Mesothelial cell of epicardium (in vitro differentiated cells): Measurements from ENCODE around the gene JAKMIP2. TPM values are rescaled to one million over a fixed set of nuclear protein-coding genes. Genes with fewer than 3 reads are reported as not detected.

ENCODE experiments used
- DNase-seq, 2 experiments: peaks; one replicate each; pipeline ENCODE4 v3.0.0; 2021; ENCODE audit warnings: low spot score in 2 of 2; ENCODE audit not compliant: unreplicated experiment in 2 of 2
- H3K27ac Mint-ChIP-seq: 2 replicates; pipeline ENCODE4 v1.8.0; 2021; ENCODE audit warnings: mixed read lengths
- H3K27me3 Mint-ChIP-seq: 2 replicates; pipeline ENCODE4 v1.8.0; 2021; ENCODE audit warnings: low read depth, mixed read lengths
- H3K36me3 Mint-ChIP-seq: 2 replicates; pipeline ENCODE4 v1.8.0; 2021; ENCODE audit warnings: mixed read lengths
- H3K4me1 Mint-ChIP-seq: 2 replicates; pipeline ENCODE4 v1.8.0; 2021; ENCODE audit warnings: mixed read lengths
- H3K4me3 Mint-ChIP-seq: 2 replicates; pipeline ENCODE4 v1.8.0; 2021; ENCODE audit warnings: mild to moderate bottlenecking, moderate library complexity, mixed read lengths
- H3K9me3 Mint-ChIP-seq: 2 replicates; pipeline ENCODE4 v1.8.0; 2021; ENCODE audit warnings: mixed read lengths
- CTCF ChIP-seq: fragments of 200-600 bp; sonication (generic); IDR thresholded peaks from one replicate; pipeline ENCODE4 v1.5.0; 2021; ENCODE audit warnings: antibody characterized with exemption; ENCODE audit not compliant: unreplicated experiment
- total RNA-seq: library from RNA; stranded (reverse); gene quantifications from 3 replicates; pipeline ENCODE4 v1.2.1, GENCODE V29; 2021

JAKMIP2 gene
- total RNA-seq, 1 donor from 2014 or later = 5.1 TPM

- Mint-ChIP-seq H3K27ac (no peak overlapping the region), H3K4me1 (peaks cover 1% of the 10 kb centered on the region), H3K27me3 (peaks cover under 1% of the 10 kb centered on the region), H3K36me3 (peaks cover 26% of the 10 kb centered on the region), H3K4me3 (no peak overlapping the region), H3K9me3 (peaks cover 36% of the 10 kb centered on the region)
- DNase-seq = no peak
- no peak for TF ChIP-seq CTCF
Measured at GRCh38 chr5:147659166-147659929, 123.2 kb downstream of the JAKMIP2 start.

- TF ChIP-seq CTCF = no peak
- H3K27me3 Mint-ChIP-seq = no peaks in the 10 kb centered on the region
- H3K4me1 Mint-ChIP-seq = peaks cover 1% of the 10 kb centered on the region
- peaks cover 42% of the 10 kb centered on the region for H3K9me3 Mint-ChIP-seq
- H3K36me3 Mint-ChIP-seq = peaks cover 25% of the 10 kb centered on the region
- H3K4me3 Mint-ChIP-seq = no peak overlapping the region
- no peak for DNase-seq
- H3K27ac Mint-ChIP-seq = no peak overlapping the region
Measured at GRCh38 chr5:147658293-147658932, 124.1 kb downstream of the JAKMIP2 start.

- Mint-ChIP-seq H3K27ac (no peak overlapping the region), H3K9me3 (peaks cover 4% of the 10 kb centered on the region)
- no peak for TF ChIP-seq CTCF
Measured at GRCh38 chr5:147648597-147648996, 133.9 kb downstream of the JAKMIP2 start.

GRCh38 chr5:147645197-147645596 is 137.3 kb downstream of the JAKMIP2 start:
- Mint-ChIP-seq H3K27ac (no peak overlapping the region), H3K4me3 (no peak overlapping the region), H3K27me3 (no peaks in the 10 kb centered on the region), H3K36me3 (peaks cover 8% of the 10 kb centered on the region), H3K9me3 (no peaks in the 10 kb centered on the region), H3K4me1 (no peaks in the 10 kb centered on the region)
- DNase-seq = no peak
- TF ChIP-seq CTCF = no peak

More at GRCh38 chr5:147648597-147648996, 133.9 kb downstream of the JAKMIP2 start:
- no peaks in the 10 kb centered on the region for H3K4me1 Mint-ChIP-seq
- no peaks in the 10 kb centered on the region for H3K27me3 Mint-ChIP-seq
- H3K4me3 Mint-ChIP-seq = no peak overlapping the region
- no peak for DNase-seq
- H3K36me3 Mint-ChIP-seq = peaks cover 6% of the 10 kb centered on the region

GRCh38 chr5:147644460-147644859 is 138.1 kb downstream of the JAKMIP2 start:
- H3K27ac Mint-ChIP-seq = no peak overlapping the region
- H3K9me3 Mint-ChIP-seq = no peaks in the 10 kb centered on the region
- H3K4me3 Mint-ChIP-seq = no peak overlapping the region
- H3K36me3 Mint-ChIP-seq = peaks cover 8% of the 10 kb centered on the region
- TF ChIP-seq CTCF = no peak
- no peaks in the 10 kb centered on the region for H3K4me1 Mint-ChIP-seq
- no peaks in the 10 kb centered on the region for H3K27me3 Mint-ChIP-seq
- no peak for DNase-seq
